IPS DF 4.7 (cell line): Measurements from ENCODE around the gene TUG1.

Source experiments
- DNase-seq: peaks from one replicate; pipeline ENCODE4 v3.0.0-alpha.2; 2013; ENCODE audit warnings: low spot score; ENCODE audit errors: extremely low read depth

The TUG1 gene

GRCh38 chr22:30968924-30969531 lies at the start of gene TUG1:
TSS of gene TUG1 (plus strand) at chr22:30969265.
- peak; percentile 80 for DNase-seq

GRCh38 chr22:30919973-30920372 lies 49.1 kb upstream of the TUG1 start:
- no peak for DNase-seq

- DNase-seq = peak; percentile 25
Measured at GRCh38 chr22:30920407-30920806, 48.7 kb upstream of the TUG1 start.

GRCh38 chr22:30921108-30921507 lies 48.0 kb upstream of the TUG1 start:
- DNase-seq = no peak

GRCh38 chr22:30922151-30922611 lies 46.9 kb upstream of the TUG1 start:
- DNase-seq = no peak

GRCh38 chr22:30923168-30923900 lies 45.7 kb upstream of the TUG1 start:
- DNase-seq = no peak

GRCh38 chr22:30925667-30926066 lies 43.4 kb upstream of the TUG1 start:
- no peak for DNase-seq

- DNase-seq = no peak
Measured at GRCh38 chr22:30926706-30927105, 42.4 kb upstream of the TUG1 start.

GRCh38 chr22:30927806-30928205 lies 41.3 kb upstream of the TUG1 start:
- no peak for DNase-seq

- no peak for DNase-seq
Measured at GRCh38 chr22:30928401-30928800, 40.7 kb upstream of the TUG1 start.

GRCh38 chr22:30930228-30930627 lies 38.8 kb upstream of the TUG1 start:
- DNase-seq = no peak

- no peak for DNase-seq
Measured at GRCh38 chr22:30931541-30932300, 37.3 kb upstream of the TUG1 start.

GRCh38 chr22:30932661-30933060 lies 36.4 kb upstream of the TUG1 start:
- no peak for DNase-seq

- DNase-seq = no peak
Measured at GRCh38 chr22:30933457-30933856, 35.6 kb upstream of the TUG1 start.

- no peak for DNase-seq
Measured at GRCh38 chr22:30934053-30934452, 35.0 kb upstream of the TUG1 start.

- DNase-seq = no peak
Measured at GRCh38 chr22:30940685-30941362, 28.2 kb upstream of the TUG1 start.

- no peak for DNase-seq
Measured at GRCh38 chr22:30941363-30941740, 27.7 kb upstream of the TUG1 start.

- DNase-seq = no peak
Measured at GRCh38 chr22:30943368-30943767, 25.7 kb upstream of the TUG1 start.

- DNase-seq = no peak
Measured at GRCh38 chr22:30944986-30945385, 24.1 kb upstream of the TUG1 start.

- no peak for DNase-seq
Measured at GRCh38 chr22:30945653-30946052, 23.4 kb upstream of the TUG1 start.

- DNase-seq = no peak
Measured at GRCh38 chr22:30946354-30946753, 22.7 kb upstream of the TUG1 start.
